Nephron progenitor cell (in vitro differentiated cells): ENCODE measurements around the gene CYFIP1.

Experiments used
- DNase-seq: peaks from one replicate; pipeline ENCODE4 v3.0.0; 2021
- H3K27ac Mint-ChIP-seq: 2 replicates; pipeline ENCODE4 v1.8.0; 2021; ENCODE audit warnings: mild to moderate bottlenecking, moderate library complexity, mixed read lengths
- H3K27me3 Mint-ChIP-seq: 2 replicates; pipeline ENCODE4 v1.8.0; 2021; ENCODE audit warnings: mild to moderate bottlenecking, low read depth, mixed read lengths; ENCODE audit not compliant: poor library complexity
- H3K36me3 Mint-ChIP-seq: 2 replicates; pipeline ENCODE4 v1.8.0; 2021; ENCODE audit warnings: low read depth, mixed read lengths
- H3K4me1 Mint-ChIP-seq: 2 replicates; pipeline ENCODE4 v1.8.0; 2021; ENCODE audit warnings: mixed read lengths
- H3K4me3 Mint-ChIP-seq: 2 replicates; pipeline ENCODE4 v1.8.0; 2021; ENCODE audit warnings: mild to moderate bottlenecking, moderate library complexity, mixed read lengths
- H3K9me3 Mint-ChIP-seq: 2 replicates; pipeline ENCODE4 v1.8.0; 2021; ENCODE audit warnings: mild to moderate bottlenecking, moderate library complexity, mixed read lengths
- CTCF ChIP-seq: fragments of 200-600 bp; sonication (generic); IDR thresholded peaks from 2 replicates; pipeline ENCODE4 v1.5.0; 2021; ENCODE audit warnings: antibody characterized with exemption

The CYFIP1 gene

GRCh38 chr15:22954326-22954725 is 25.8 kb downstream of the CYFIP1 start:
- H3K4me3 Mint-ChIP-seq: no peak overlapping the region
- TF ChIP-seq CTCF: no peak

GRCh38 chr15:22952796-22953579 is 27.2 kb downstream of the CYFIP1 start:
- Mint-ChIP-seq H3K4me1 (peaks cover 68% of the 10 kb centered on the region), H3K27ac (peak overlapping the region; percentile 80), H3K4me3 (no peak overlapping the region), H3K36me3 (no peaks in the 10 kb centered on the region), H3K9me3 (no peaks in the 10 kb centered on the region), H3K27me3 (no peaks in the 10 kb centered on the region)
- TF ChIP-seq CTCF: no peak
- DNase-seq: no peak

More at GRCh38 chr15:22954326-22954725, 25.8 kb downstream of the CYFIP1 start:
- peaks cover 59% of the 10 kb centered on the region for H3K4me1 Mint-ChIP-seq
- no peaks in the 10 kb centered on the region for H3K36me3 Mint-ChIP-seq
- no peaks in the 10 kb centered on the region for H3K9me3 Mint-ChIP-seq
- H3K27ac Mint-ChIP-seq: peak overlapping the region; percentile 77
- H3K27me3 Mint-ChIP-seq: no peaks in the 10 kb centered on the region
- no peak for DNase-seq

GRCh38 chr15:22951381-22952280 is 28.5 kb downstream of the CYFIP1 start:
- no peak for TF ChIP-seq CTCF
- peaks cover 4% of the 10 kb centered on the region for H3K36me3 Mint-ChIP-seq
- peak overlapping the region; percentile 11 for H3K4me3 Mint-ChIP-seq
- peaks cover 3% of the 10 kb centered on the region for H3K27me3 Mint-ChIP-seq
- H3K27ac Mint-ChIP-seq: peak overlapping the region; percentile 77
- no peak for DNase-seq
- H3K9me3 Mint-ChIP-seq: no peaks in the 10 kb centered on the region
- peaks cover 68% of the 10 kb centered on the region for H3K4me1 Mint-ChIP-seq

- no peak for DNase-seq
- H3K4me3 Mint-ChIP-seq: no peak overlapping the region
- H3K36me3 Mint-ChIP-seq: peaks cover 8% of the 10 kb centered on the region
- H3K27me3 Mint-ChIP-seq: peaks cover 3% of the 10 kb centered on the region
- no peak for TF ChIP-seq CTCF
- peaks cover 61% of the 10 kb centered on the region for H3K4me1 Mint-ChIP-seq
- H3K27ac Mint-ChIP-seq: peak overlapping the region; percentile 27
- no peaks in the 10 kb centered on the region for H3K9me3 Mint-ChIP-seq
Measured at GRCh38 chr15:22951031-22951380, 29.2 kb downstream of the CYFIP1 start.

GRCh38 chr15:22950256-22950990 is 29.7 kb downstream of the CYFIP1 start:
- Mint-ChIP-seq H3K27me3 (peaks cover 3% of the 10 kb centered on the region), H3K4me3 (no peak overlapping the region), H3K9me3 (no peaks in the 10 kb centered on the region), H3K36me3 (peaks cover 8% of the 10 kb centered on the region), H3K4me1 (peaks cover 59% of the 10 kb centered on the region), H3K27ac (peak overlapping the region; percentile 91)
- no peak for DNase-seq
- no peak for TF ChIP-seq CTCF
